Muscle layer of duodenum (tissue), 2 donors: ENCODE results near the gene ANKRD6.
"Not testable (repeated sequence)": the region's sequence is repeated elsewhere in the genome, so short reads cannot be mapped to it uniquely, and the experiment has no call there.

Experiments used
- H3K27ac ChIP-seq: one replicate; pipeline ENCODE4 v1.7.0; 2013; ENCODE audit warnings: mild to moderate bottlenecking, low read length
- H3K27me3 ChIP-seq: one replicate; pipeline ENCODE4 v1.7.0; 2013; ENCODE audit warnings: low read depth, mild to moderate bottlenecking, control low read depth, low read length
- H3K36me3 ChIP-seq, 2 donors: one replicate each; pipeline ENCODE4 v1.7.0; 2013; ENCODE audit warnings: low read length in 2 of 2, control low read depth in 1 of 2, mild to moderate bottlenecking in 1 of 2; ENCODE audit not compliant: insufficient read depth in 2 of 2, control insufficient read depth in 1 of 2
- H3K4me1 ChIP-seq, 2 donors: one replicate each; pipeline ENCODE4 v1.7.0; 2013; ENCODE audit warnings: low read length in 2 of 2, mild to moderate bottlenecking in 2 of 2, control low read depth in 1 of 2, moderate library complexity in 1 of 2; ENCODE audit not compliant: insufficient read depth in 2 of 2, control insufficient read depth in 1 of 2
- H3K4me3 ChIP-seq, 2 donors: one replicate each; pipeline ENCODE4 v1.7.0; 2013; ENCODE audit warnings: low read length in 2 of 2, low read depth in 1 of 2, mild to moderate bottlenecking in 1 of 2
- H3K9me3 ChIP-seq, 2 donors: one replicate each; pipeline ENCODE4 v1.7.0; 2013; ENCODE audit warnings: low read length in 2 of 2, control low read depth in 1 of 2, mild to moderate bottlenecking in 1 of 2; ENCODE audit not compliant: control insufficient read depth in 1 of 2
- donor health status: healthy.

Gene ANKRD6

DNA sequence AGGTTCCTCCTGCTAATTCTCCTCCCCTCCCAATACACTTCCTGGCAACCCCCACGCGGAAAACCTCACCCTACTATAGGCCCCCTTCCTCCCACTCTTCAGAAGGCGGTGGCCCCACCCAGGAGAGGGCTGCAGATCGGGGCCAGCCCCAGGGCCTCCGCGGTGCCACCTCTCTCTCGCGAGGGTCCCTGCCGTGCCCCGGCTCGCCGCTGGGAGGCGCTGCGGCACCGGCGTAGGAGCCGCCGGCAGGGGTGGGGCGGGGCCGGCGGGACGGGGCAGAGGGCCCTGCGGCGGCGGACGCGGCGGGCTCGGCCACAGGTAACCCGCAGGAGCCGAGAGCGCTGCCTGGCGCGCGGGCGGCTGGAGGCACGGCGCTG lies at the start of gene ANKRD6:
ANKRD6 (plus strand) TSS at position 278 of the 377 bp plus-strand sequence. CDS start 133,825 bp downstream, outside the sequence.
- Histone ChIP-seq H3K4me3 (peak within 1 kb of the TSS; percentile 55 to 88), H3K9me3 (no peaks in the 10 kb centered on the region), H3K27me3 (no peaks in the 10 kb centered on the region), H3K36me3 (no peaks in the 10 kb centered on the region), H3K27ac (no peak within 1 kb of the TSS), H3K4me1 (peaks cover 4 to 6% of the 10 kb centered on the region in 2 donors)

DNA sequence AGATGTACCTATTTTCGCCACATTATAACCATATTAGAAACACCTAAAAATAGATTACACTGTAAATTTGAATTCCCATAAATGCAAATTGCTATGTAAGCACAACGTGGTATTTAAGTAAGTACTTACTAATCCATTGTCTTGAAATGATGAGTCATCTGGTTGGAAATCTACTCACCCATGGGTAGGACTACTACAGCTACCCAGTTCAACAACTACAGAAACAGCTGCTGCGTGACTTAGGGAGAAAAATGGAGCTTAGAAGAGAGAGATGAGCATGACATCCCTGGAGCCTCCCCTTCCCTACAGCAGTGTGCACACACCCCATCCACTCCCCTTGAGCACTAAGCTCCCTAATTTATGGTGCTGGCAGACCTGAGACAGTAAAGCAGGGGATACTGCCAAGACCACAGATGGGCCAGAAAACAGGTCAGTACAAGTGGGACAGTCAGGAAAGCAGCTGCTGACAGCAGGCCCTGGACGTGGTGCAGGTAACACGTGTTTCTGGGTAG lies 47.7 kb upstream of the ANKRD6 start:
- no peaks in the 10 kb centered on the region for H3K9me3 ChIP-seq
- H3K36me3 ChIP-seq: no peaks in the 10 kb centered on the region
- H3K27ac ChIP-seq: no peak overlapping the region
- H3K27me3 ChIP-seq: no peaks in the 10 kb centered on the region
- H3K4me3 ChIP-seq: no peak overlapping the region
- H3K4me1 ChIP-seq: no peaks in the 10 kb centered on the region

DNA sequence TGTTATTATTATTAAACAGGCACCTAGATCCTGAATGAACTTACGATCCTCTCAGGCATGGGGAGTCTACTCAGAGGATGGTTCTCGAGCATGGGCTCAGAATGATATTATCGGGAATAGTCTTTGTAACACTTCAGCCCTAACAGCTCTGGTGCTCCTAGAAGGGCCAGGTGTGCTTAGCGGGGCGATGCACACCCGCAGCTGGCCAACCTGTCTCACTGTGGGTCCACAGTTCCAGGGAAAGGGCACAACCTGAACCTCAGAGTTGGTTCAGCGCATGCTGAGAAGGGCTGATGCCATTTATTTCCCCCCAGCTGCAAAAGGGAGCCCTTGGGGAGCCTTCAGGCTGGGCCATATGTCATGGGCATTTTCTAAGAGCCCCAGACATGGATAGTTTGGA lies 47.1 kb upstream of the ANKRD6 start:
- Histone ChIP-seq H3K27ac (no peak overlapping the region), H3K4me3 (no peak overlapping the region), H3K27me3 (no peaks in the 10 kb centered on the region), H3K9me3 (no peaks in the 10 kb centered on the region), H3K4me1 (no peaks in the 10 kb centered on the region), H3K36me3 (no peaks in the 10 kb centered on the region)

DNA sequence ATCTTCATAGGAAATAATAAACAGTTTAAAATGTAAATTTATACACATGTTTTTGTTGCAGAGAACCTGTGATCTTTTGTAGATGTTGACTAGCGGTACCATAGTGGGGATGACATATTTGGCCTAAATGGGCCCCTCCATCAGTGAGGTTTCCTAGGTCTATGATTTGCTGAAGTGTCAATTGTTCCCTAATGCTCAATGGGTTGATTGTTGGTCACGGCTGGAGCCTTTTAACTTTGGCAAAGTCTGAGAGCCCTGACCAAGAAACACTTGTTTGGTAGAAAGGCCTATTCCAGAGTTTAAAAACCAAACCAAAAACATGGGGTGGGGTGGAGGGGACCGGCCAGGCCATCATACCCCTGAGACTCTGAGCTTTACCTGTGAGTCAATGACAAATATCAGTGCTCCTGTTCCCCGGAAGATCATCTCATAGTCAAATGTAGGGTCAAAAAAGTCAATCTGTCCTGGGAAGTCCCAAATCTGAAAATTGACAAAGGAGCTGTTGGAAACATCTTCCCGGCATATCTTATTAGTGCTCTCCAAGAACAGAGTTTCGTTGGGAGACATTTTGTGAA lies 45.9 kb upstream of the ANKRD6 start:
- Histone ChIP-seq H3K27me3 (no peaks in the 10 kb centered on the region), H3K36me3 (no peaks in the 10 kb centered on the region), H3K27ac (no peak overlapping the region), H3K4me3 (no peak overlapping the region), H3K4me1 (no peaks in the 10 kb centered on the region), H3K9me3 (no peaks in the 10 kb centered on the region)

DNA sequence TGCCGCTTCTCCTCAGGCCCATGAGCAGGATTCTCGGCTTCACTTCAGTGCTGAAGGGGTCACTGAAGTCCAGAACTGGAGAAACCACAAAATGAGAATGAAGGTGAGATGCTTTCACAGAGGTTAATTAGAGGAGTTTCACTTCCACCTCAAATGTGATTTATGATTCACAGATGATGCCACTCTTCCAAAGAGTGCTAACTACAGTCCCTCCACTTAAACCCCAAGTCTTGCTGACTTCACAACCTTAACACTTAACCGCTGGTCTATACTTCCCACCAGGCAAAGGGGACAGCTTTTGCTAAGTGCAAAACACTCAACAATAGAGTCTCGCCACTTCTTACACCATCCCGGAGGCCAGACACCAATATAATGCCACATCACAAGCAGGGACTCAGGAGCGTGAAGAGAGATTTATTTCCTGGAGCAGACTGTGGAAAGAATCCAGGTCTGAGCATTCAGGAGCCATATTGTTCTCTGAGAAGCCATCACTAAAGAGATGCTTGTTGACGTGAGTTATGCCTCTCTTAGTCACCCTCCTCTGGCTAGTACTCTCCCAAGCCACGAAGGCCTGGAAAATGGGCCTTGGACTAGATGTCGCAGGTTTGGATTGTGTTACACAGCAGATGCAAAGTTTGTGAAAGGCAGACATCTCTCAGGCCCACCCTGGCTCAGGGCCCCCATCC lies 45.3 kb upstream of the ANKRD6 start:
- Histone ChIP-seq H3K27me3 (no peaks in the 10 kb centered on the region), H3K9me3 (no peaks in the 10 kb centered on the region), H3K4me1 (no peaks in the 10 kb centered on the region), H3K36me3 (no peaks in the 10 kb centered on the region), H3K27ac (no peak overlapping the region), H3K4me3 (no peak overlapping the region)

DNA sequence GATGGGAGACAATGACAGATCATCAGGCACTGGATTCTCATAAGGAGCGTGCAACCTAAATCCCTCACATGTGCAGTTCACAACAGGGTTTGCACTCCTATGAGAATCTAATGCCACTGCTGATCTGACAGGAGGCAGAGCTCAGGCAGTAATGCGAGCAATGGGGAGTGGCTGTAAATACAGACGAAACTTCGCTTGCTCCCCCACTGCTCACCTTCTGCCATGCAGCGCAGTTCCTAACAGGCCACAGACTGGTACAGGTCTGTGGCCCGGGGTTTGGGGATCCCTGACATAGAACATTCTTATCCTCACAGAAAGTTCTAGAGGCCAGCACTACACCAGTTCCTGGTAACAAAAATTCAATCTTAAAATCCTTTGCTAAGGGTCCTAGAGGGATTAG lies 44.1 kb upstream of the ANKRD6 start:
- Histone ChIP-seq H3K9me3 (no peaks in the 10 kb centered on the region), H3K4me3 (no peak overlapping the region), H3K27ac (no peak overlapping the region), H3K27me3 (no peaks in the 10 kb centered on the region), H3K4me1 (no peaks in the 10 kb centered on the region), H3K36me3 (no peaks in the 10 kb centered on the region)

DNA sequence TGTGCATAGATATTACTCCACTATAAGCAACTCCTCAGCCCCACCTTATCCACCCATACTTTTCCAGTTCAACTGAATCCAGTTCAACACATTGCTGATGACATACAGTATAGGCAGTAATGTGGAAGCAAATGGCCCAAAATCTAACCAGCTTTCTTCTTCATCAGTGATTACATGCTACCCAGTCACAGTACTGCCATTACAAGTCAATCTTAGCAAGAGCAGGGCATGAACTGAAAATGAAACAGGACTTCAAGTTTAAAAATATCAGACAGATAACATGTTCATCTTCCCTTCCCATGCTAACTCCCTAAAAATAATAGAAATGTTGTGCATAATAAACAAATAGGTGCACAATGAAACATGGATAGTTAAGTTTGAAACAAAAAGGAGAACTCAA lies 40.1 kb upstream of the ANKRD6 start:
- no peaks in the 10 kb centered on the region for H3K4me1 ChIP-seq
- H3K27me3 ChIP-seq: no peaks in the 10 kb centered on the region
- H3K36me3 ChIP-seq: no peaks in the 10 kb centered on the region
- no peak overlapping the region for H3K4me3 ChIP-seq
- H3K27ac ChIP-seq: no peak overlapping the region
- no peaks in the 10 kb centered on the region for H3K9me3 ChIP-seq

DNA sequence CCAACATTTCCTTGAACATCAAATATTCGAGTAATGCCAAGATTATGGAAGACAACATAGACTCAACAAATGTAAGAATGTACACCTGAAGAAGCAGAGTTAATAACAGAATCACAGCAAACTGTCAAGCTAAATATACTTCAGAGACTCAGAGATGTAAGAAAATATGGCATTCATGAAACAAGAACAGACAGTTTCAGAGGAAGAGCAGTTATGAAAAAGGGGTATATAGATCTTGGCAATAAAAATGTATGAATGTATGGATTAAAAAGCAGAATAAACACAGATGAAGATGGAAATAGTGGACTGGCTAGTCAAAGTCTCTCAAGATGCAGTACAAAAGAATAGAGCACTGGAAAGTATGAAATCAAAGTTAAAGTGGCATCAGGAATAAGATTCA lies 39.3 kb upstream of the ANKRD6 start:
- no peak overlapping the region for H3K27ac ChIP-seq
- no peak overlapping the region for H3K4me3 ChIP-seq
- H3K9me3 ChIP-seq: no peaks in the 10 kb centered on the region
- H3K36me3 ChIP-seq: no peaks in the 10 kb centered on the region
- no peaks in the 10 kb centered on the region for H3K27me3 ChIP-seq
- no peaks in the 10 kb centered on the region for H3K4me1 ChIP-seq

DNA sequence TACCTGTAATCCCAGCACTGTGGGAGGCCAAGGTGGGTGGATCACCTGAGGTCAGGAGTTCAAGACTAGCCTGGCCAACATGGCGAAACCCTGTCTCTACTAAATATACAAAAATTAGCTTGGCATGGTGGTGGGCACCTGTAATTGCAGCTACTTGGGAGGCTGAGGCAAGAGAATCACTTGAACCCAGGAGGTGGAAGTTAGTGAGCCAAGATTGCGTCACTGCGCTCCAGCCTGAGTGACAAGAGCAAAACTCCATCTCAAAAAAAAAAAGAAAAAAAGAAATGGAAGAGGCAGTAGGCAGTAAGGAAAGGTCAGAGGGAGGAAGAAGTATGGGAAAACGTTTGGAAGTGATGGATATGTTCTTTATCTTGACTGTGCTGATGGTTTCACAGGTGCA lies 35.1 kb upstream of the ANKRD6 start:
- not testable (repeated sequence) for H3K4me3 ChIP-seq, H3K4me1 ChIP-seq, H3K27ac ChIP-seq, H3K36me3 ChIP-seq, H3K9me3 ChIP-seq, H3K27me3 ChIP-seq

DNA sequence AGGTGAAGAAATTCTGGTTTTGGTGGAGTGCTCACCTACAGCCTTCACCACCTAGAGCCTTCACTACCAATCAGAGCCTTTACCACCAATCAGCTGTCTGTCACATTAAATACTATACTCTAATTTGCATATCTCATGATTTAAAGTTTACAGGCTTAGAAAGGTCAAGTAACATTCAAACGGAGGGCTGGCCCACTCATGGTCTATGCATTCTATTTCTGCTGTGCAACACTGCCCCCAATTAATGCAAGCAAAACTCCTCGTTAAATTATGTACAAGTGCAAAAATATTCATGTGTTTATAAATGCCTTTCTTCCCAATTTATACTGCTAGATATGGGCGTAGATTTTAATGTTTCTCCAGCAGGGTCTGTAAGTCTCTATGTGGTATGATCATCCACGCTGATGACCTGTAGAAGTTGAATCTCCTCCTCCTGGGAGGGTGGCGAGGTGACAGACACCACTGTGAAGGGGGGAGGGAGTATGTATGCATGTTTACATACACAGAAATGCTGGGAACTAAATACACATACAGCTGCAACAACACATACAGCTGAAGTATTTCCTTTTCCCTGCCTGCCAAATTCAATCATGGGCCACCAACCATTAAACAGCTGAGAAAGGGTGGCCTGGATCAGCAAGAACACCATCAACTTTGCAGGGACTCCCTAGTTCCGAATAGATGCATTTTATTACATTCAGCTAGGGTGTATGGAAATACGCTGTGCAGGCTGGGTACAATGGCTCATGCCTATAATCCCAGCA lies 34.0 kb upstream of the ANKRD6 start:
- Histone ChIP-seq H3K4me3 (no peak overlapping the region), H3K4me1 (no peaks in the 10 kb centered on the region), H3K27ac (no peak overlapping the region), H3K27me3 (no peaks in the 10 kb centered on the region), H3K9me3 (no peaks in the 10 kb centered on the region), H3K36me3 (no peaks in the 10 kb centered on the region)

DNA sequence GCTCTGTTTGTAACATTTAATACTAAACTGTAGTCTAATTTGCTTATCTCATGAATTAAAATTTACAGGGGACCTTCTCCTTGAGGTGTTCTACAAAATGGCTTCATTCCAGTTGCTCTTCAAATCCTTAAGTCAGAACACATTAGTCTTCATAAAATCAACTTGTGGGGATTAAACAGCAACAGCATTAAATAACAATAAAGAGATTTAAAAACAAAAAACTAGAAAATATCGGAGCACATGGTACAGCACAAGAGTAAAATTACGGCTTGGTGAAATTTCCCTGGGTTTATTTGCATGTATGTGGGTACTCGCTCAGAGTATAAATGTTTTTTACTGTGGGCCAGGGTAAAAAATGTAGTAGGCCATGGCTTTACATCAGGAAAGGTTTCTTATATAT lies 32.9 kb upstream of the ANKRD6 start:
- H3K9me3 ChIP-seq: no peaks in the 10 kb centered on the region
- H3K27ac ChIP-seq: no peak overlapping the region
- no peak overlapping the region for H3K4me3 ChIP-seq
- H3K4me1 ChIP-seq: no peaks in the 10 kb centered on the region
- no peaks in the 10 kb centered on the region for H3K36me3 ChIP-seq
- H3K27me3 ChIP-seq: no peaks in the 10 kb centered on the region
